Psoas muscle (tissue), 8 donors: ENCODE measurements around the gene ZMYND15. TPM values are rescaled to one million over a fixed set of nuclear protein-coding genes. Genes with fewer than 3 reads are reported as not detected.
A peak's percentile ranks its signal among the peaks of the same experiment; 100 is the strongest.

ENCODE experiments used
- ATAC-seq, 4 donors: fragments of 200-7000 bp; cut with Tn5 transposase; one replicate each; pipeline ENCODE4 v1.9.1; 2020; ENCODE audit warnings: moderate library complexity in 3 of 4, mild to moderate bottlenecking in 2 of 4
- DNase-seq, 2 donors: peaks; one replicate each; pipeline ENCODE4 v3.0.0-alpha.2; 2020
- H3K27ac ChIP-seq: fragments of 200-600 bp; one replicate; pipeline ENCODE4 v1.8.0; 2022
- H3K27me3 ChIP-seq, 3 donors: fragments of 200-600 bp in 1 of 3; one replicate each; pipeline versions ENCODE4 v1.6.1 to v1.8.0; 2013 to 2022; ENCODE audit warnings: low read length in 2 of 3, mild to moderate bottlenecking in 2 of 3, moderate library complexity in 1 of 3; ENCODE audit not compliant: insufficient read depth in 3 of 3
- H3K36me3 ChIP-seq, 2 donors: fragments of 200-600 bp in 1 of 2; one replicate each; pipeline versions ENCODE4 v1.6.1 to v1.8.0; 2013 to 2022; ENCODE audit warnings: low read depth in 1 of 2, mild to moderate bottlenecking in 1 of 2, moderate library complexity in 1 of 2; ENCODE audit not compliant: insufficient read depth in 1 of 2
- H3K4me1 ChIP-seq: fragments of 200-600 bp; one replicate; pipeline ENCODE4 v1.8.0; 2022
- H3K4me3 ChIP-seq: fragments of 200-600 bp; one replicate; pipeline ENCODE4 v1.8.0; 2022; ENCODE audit warnings: mild to moderate bottlenecking
- H3K9me3 ChIP-seq: fragments of 200-600 bp; one replicate; pipeline ENCODE4 v1.8.0; 2022
- CTCF ChIP-seq: fragments of 200-600 bp; IDR thresholded peaks from one replicate; pipeline ENCODE4 v1.8.0; 2022; ENCODE audit warnings: antibody characterized with exemption
- WGBS, 3 donors: extraction: QIAGEN DNeasy Blood & Tissue Kit; methylation state at CpG; one replicate each; pipeline versions ENCODE4 v1.1.6 to v1.1.7; 2013; 5-methylcytosine and 5-hydroxymethylcytosine counted together
- intact Hi-C, 2 donors: fragments of 100-400 bp; cut with DNase I; formaldehyde crosslinking; loops; one replicate each; pipeline versions ENCODE4 v1.11.0 to v1.14.2; 2022
- polyA plus RNA-seq, 3 donors: library from polyadenylated mRNA; stranded (reverse); fragments of 200-250 nt; gene quantifications; one replicate each; pipeline ENCODE4 v1.2.3, GENCODE V29; 2013
- total RNA-seq, 4 donors: library from RNA; stranded (reverse); fragmentation: NEBNext Ultra II Directional in 2 of 4; extraction: Animal tissue kit (Norgen Biotek cat#: 25700) in 2 of 4; gene quantifications; one replicate each; pipeline versions ENCODE4 v1.2.1 to v1.2.4, GENCODE V29; 2021 to 2023
- donor health status: healthy with polysubstance abuse.
- donor health status: DM: no; HTN: no; CAD: no; lungs with moderate emphysema.
- donor health status: Bipolar disorder and iron deficiency.
- donor health status: healthy.
- donor health status: DM: yes; HTN: yes; CAD: no.
- donor health status: DM: no; HTN: no; CAD: no.
- donor health status: DM: no; HTN: no; CAD: no.
- donor health status: DM: yes; HTN: yes; CAD: no.

Gene ZMYND15
- total and polyA plus RNA-seq, 7 donors = 0.04 to 0.30 (median 0.09) TPM; not detected in 2

GRCh38 chr17:4734857-4735475 is 4.7 kb upstream of the ZMYND15 start:
- Histone ChIP-seq H3K4me1 (peaks cover 16% of the 10 kb centered on the region), H3K27ac (no peak overlapping the region), H3K9me3 (no peaks in the 10 kb centered on the region), H3K27me3 (peaks cover 0 to 23% (median 5%) of the 10 kb centered on the region in 3 donors), H3K36me3 (peaks cover 0 to 11% of the 10 kb centered on the region in 2 donors), H3K4me3 (no peak overlapping the region)
- 83 to 88% (median 85%) methylated on average over 8 of the region's 8 CpGs for WGBS, 3 donors
- TF ChIP-seq CTCF = no peak
- DNase-seq = no peak
- no peak for ATAC-seq
- intact Hi-C loops = loop anchor here (5.0 kb wide), 1 partner anchor 152 kb away; no protein-coding TSS in a partner anchor

DNA sequence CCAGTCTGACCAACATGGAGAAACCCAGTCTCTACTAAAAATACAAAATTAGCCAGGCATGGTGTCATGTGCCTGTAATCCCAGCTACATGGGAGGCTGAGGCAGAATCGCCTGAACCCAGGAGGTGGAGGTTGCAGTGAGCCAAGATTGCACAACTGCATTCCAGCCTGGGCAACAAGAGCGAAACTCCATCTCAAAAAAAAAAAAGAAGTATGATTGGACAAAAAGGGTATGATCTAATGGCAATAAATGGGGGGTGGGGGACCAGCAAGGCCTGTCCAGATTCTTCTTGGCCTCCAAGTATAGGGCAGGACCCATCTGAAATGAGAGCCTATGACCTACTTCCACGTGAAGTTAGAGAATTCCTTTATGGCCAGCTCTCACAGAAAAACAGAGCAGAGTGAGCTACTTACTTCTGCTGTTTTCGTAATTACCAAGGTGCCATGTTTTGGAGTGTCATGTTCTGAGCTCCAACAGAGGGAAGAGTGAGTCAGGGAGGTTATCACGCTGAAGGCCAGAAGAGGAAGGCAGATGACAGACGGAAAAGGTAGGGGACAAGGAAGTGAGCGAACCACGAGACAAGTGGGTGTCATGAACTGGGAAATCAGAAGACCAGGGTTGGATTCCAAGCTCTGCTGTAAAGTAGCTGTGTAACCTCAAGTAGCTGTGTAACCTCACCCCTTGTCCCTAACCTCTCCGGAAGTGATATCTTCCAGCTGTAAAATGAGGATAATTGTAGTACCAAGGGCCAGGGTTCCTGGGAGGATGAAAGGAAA is 3.6 kb upstream of the ZMYND15 start:
- Histone ChIP-seq H3K4me1 (peaks cover 16% of the 10 kb centered on the region), H3K27me3 (peaks cover 0 to 34% (median 5%) of the 10 kb centered on the region in 3 donors), H3K4me3 (no peak overlapping the region), H3K9me3 (no peaks in the 10 kb centered on the region), H3K27ac (no peak overlapping the region), H3K36me3 (peaks cover 0 to 11% of the 10 kb centered on the region in 2 donors)
- DNase-seq (no peak), ATAC-seq (no peak)
- TF ChIP-seq CTCF = no peak
- intact Hi-C loops = loop anchor here in 1 of 2 donors (5.0 kb wide), 1 partner anchor 151 kb away; no protein-coding TSS in a partner anchor
- 63 to 74% (median 68%) methylated on average over 9 of the region's 9 CpGs for WGBS, 3 donors

DNA sequence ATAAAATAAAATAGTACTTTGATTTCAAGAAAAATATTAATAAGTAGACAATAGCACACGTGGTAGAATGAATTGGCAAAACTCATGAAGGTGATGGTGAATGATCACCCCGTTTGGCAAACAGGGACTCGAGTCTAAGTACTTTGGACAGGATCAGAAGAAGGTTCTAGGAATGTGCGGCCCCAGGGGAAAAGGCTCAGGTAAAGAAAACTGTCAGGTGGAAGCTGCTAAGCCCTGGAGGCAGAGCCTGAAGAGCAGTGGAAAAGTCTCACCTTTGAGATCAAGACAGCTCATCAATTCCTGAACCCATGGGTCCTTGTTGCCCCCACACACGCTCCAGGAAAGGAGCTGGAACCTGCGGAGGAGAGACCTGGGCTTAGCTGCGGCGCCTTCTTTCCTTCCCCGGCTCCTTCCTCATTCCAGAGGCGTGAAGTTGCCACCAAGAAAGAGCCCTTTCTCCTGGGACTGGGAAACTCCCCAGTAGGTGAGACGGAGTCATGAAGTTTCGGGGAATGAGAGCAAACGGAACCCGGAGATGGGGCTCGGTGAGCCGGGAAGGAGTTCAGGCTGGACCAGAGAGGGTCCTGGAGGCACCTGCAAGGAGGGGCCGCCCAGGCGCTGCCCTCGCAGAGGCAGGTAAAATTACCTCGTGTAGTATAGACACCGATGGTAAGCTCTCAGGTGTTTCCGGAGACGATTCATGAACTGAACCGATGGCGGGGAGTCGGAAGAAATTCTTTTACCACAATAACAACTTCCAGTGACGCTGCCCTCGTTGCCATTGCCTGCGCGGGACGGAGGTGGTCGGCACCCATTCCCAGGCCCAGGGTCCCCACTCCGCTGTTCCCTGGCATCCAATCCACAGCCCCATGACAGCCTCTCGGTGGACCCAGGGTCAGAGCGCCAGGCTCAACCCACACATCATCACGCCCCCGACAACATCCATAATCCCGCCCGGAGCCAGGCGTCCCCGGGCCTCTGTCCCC is 1.2 kb upstream of the ZMYND15 start:
- Histone ChIP-seq H3K9me3 (no peaks in the 10 kb centered on the region), H3K27me3 (peaks cover 0 to 50% (median 7%) of the 10 kb centered on the region in 3 donors), H3K27ac (no peak overlapping the region), H3K4me3 (peak overlapping the region; percentile 92), H3K36me3 (peaks cover 0 to 3% of the 10 kb centered on the region in 2 donors), H3K4me1 (peaks cover 7% of the 10 kb centered on the region)
- intact Hi-C loops = loop anchor here in 1 of 2 donors (5.0 kb wide), 1 partner anchor 149 kb away; no protein-coding TSS in a partner anchor
- peak in 2 of 4 donors; percentile 10 to 18 for ATAC-seq
- DNase-seq = no peak
- WGBS, 3 donors = 23 to 28% (median 23%) methylated on average over 40 to 41 of the region's 41 CpGs
- TF ChIP-seq CTCF = no peak

GRCh38 chr17:4740025-4740351 is 355 bp downstream of the ZMYND15 start:
- Histone ChIP-seq H3K27me3 (peaks cover 0 to 65% (median 19%) of the 10 kb centered on the region in 3 donors), H3K4me1 (peaks cover 7% of the 10 kb centered on the region), H3K27ac (no peak overlapping the region), H3K36me3 (no peaks in the 10 kb centered on the region), H3K4me3 (peak overlapping the region; percentile 92), H3K9me3 (no peaks in the 10 kb centered on the region)
- ATAC-seq = no peak
- 7 to 11% (median 11%) methylated on average over 7 to 13 of the region's 13 CpGs for WGBS, 3 donors
- intact Hi-C loops = no loop called here
- TF ChIP-seq CTCF = no peak
- no peak for DNase-seq
